Activated T-cell treated with anti-CD3 and anti-CD28 coated beads, Interleukin-2, amount 50 U/mL, for 4 hours (primary cell): ENCODE measurements around the gene TRIM45. TPM values are rescaled to one million over a fixed set of nuclear protein-coding genes. Genes with fewer than 3 reads are reported as not detected.

Experiments used
- ATAC-seq, 2 donors: fragments of 200-7000 bp; cut with Tn5 transposase; one replicate each; pipeline ENCODE4 v1.10.0; 2021
- DNase-seq: peaks from one replicate; pipeline ENCODE4 v3.0.0-alpha.2; 2020
- H3K27me3 Mint-ChIP-seq: one replicate; pipeline ENCODE4 v1.8.0; 2021; ENCODE audit warnings: low read depth, mixed read lengths
- H3K36me3 Mint-ChIP-seq: one replicate; pipeline ENCODE4 v1.8.0; 2022; ENCODE audit warnings: mixed read lengths; ENCODE audit not compliant: insufficient read depth
- H3K4me1 Mint-ChIP-seq: one replicate; pipeline ENCODE4 v1.8.0; 2021; ENCODE audit warnings: low read depth, mixed read lengths
- H3K4me3 Mint-ChIP-seq: one replicate; pipeline ENCODE4 v1.8.0; 2021; ENCODE audit warnings: mild to moderate bottlenecking, moderate library complexity, mixed read lengths
- H3K9me3 Mint-ChIP-seq: one replicate; pipeline ENCODE4 v1.8.0; 2021; ENCODE audit warnings: mixed read lengths
- total RNA-seq, 3 donors: library from RNA; stranded (reverse); gene quantifications; one replicate each; pipeline ENCODE4 v1.2.1, GENCODE V29; 2021

The TRIM45 gene
- total RNA-seq, 3 donors from 2014 or later, result 0.15 to 0.33 (median 0.21) TPM

GRCh38 chr1:117101334-117101733 is 20.2 kb downstream of the TRIM45 start:
- H3K4me3 Mint-ChIP-seq, result no peak overlapping the region
- no peak for ATAC-seq
- peaks cover 66% of the 10 kb centered on the region for H3K36me3 Mint-ChIP-seq
- no peaks in the 10 kb centered on the region for H3K9me3 Mint-ChIP-seq
- H3K4me1 Mint-ChIP-seq, result no peaks in the 10 kb centered on the region
- H3K27me3 Mint-ChIP-seq, result no peaks in the 10 kb centered on the region
- DNase-seq, result no peak

DNA sequence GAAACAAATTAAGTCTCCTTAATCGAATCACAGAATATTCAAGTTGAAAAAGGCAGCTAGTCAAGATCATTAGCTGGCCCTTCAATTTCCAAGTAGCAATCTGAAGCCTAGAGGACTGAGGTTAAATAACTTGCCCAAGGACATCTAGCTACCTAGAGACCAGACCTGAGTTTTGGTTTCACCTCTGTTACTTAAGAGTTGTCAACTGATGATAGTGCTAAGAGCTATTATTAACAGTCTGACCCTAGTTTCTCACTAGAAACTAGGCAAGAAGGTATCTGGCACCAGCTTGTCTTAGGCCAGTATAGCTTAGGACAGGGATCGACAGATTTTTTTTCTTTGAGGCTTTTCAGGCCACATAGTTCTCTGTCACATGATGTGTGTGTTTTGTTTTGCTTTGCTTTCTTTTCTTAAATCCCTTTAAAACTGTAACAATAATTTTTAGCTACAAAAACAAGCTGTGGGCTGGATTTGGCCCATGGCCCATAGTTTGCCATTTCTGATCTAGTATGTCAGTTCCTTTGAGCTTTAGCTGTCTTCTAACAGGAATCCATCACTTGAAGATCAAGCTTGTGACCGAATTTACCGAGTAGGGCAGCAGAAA is 23.2 kb downstream of the TRIM45 start:
- no peaks in the 10 kb centered on the region for H3K27me3 Mint-ChIP-seq
- H3K9me3 Mint-ChIP-seq, result no peaks in the 10 kb centered on the region
- H3K4me3 Mint-ChIP-seq, result no peak overlapping the region
- peaks cover 6% of the 10 kb centered on the region for H3K4me1 Mint-ChIP-seq
- no peak for ATAC-seq
- H3K36me3 Mint-ChIP-seq, result peaks cover 76% of the 10 kb centered on the region
- no peak for DNase-seq

- no peaks in the 10 kb centered on the region for H3K27me3 Mint-ChIP-seq
- peaks cover 13% of the 10 kb centered on the region for H3K4me1 Mint-ChIP-seq
- ATAC-seq (no peak), DNase-seq (no peak)
- H3K4me3 Mint-ChIP-seq, result no peak overlapping the region
- H3K36me3 Mint-ChIP-seq, result peaks cover 76% of the 10 kb centered on the region
- H3K9me3 Mint-ChIP-seq, result no peaks in the 10 kb centered on the region
These were observed 24.1 kb downstream of the TRIM45 start for GRCh38 chr1:117097443-117097842.

DNA sequence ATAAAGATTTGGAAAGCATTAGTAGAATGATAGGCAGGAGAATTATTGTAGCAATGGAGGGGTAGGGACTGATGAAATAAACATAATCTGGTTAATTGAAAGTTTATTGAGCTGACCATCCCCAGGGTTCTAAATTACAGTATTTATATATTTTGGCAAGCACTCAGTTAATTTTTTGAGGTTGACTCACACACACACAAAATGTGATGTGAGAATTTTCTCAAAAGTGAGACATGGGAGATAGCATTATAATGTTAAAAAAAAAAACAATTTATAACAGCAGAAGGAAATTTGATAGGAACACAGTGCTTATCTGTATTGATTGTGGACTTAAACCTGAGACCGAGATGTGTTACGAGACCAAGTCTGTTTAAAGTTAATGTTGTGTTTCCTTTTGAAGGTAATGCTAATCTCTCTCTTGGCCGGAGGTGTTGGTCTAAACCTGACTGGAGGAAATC is 24.6 kb downstream of the TRIM45 start:
- peaks cover 73% of the 10 kb centered on the region for H3K36me3 Mint-ChIP-seq
- H3K9me3 Mint-ChIP-seq, result no peaks in the 10 kb centered on the region
- no peak for DNase-seq
- no peak overlapping the region for H3K4me3 Mint-ChIP-seq
- no peaks in the 10 kb centered on the region for H3K27me3 Mint-ChIP-seq
- ATAC-seq, result no peak
- peaks cover 13% of the 10 kb centered on the region for H3K4me1 Mint-ChIP-seq

GRCh38 chr1:117094841-117095604 is 26.5 kb downstream of the TRIM45 start:
- Mint-ChIP-seq H3K4me3 (no peak overlapping the region), H3K36me3 (peaks cover 77% of the 10 kb centered on the region), H3K27me3 (no peaks in the 10 kb centered on the region), H3K9me3 (no peaks in the 10 kb centered on the region), H3K4me1 (peaks cover 13% of the 10 kb centered on the region)
- no peak for DNase-seq
- no peak for ATAC-seq

DNA sequence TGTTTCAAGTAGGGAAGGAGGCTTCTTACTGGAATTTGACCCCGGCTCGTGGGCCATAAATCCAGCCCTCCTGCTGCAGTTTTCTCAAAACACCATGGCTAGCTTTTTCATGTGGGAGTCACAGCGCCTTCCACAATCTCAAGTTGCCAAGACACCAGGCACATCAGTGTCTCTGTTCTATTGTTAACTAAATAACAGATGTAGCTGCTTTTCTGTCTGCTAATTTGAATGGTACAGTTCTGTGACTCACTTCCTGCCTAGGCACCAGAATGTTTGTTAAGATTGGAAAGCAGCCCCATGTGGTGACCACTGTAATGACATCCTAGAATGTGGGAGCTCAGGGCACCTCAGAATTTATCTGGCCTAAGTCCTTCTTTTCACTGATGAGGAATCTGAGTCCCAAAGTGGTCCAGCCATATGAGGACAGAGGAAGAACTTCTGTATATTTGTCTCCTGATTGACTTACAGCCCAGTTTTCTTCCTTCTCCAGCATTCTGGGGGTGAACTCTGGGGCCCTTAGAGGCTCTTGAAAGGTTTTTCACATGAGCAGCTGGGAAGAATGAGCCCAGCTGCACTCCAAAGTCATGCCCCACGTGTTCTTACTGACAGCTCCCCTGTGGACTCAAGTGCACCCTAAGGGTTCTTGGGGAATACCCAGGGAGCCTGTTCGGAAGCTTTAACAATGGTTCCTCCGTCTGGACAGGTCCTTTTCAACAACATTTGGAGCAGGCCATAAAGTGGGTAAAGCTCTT is 27.5 kb downstream of the TRIM45 start:
- H3K4me1 Mint-ChIP-seq, result peaks cover 13% of the 10 kb centered on the region
- ATAC-seq, result peak; percentile 84 to 87
- peak; percentile 14 for DNase-seq
- no peak overlapping the region for H3K4me3 Mint-ChIP-seq
- H3K27me3 Mint-ChIP-seq, result no peaks in the 10 kb centered on the region
- no peaks in the 10 kb centered on the region for H3K9me3 Mint-ChIP-seq
- H3K36me3 Mint-ChIP-seq, result peaks cover 72% of the 10 kb centered on the region

DNA sequence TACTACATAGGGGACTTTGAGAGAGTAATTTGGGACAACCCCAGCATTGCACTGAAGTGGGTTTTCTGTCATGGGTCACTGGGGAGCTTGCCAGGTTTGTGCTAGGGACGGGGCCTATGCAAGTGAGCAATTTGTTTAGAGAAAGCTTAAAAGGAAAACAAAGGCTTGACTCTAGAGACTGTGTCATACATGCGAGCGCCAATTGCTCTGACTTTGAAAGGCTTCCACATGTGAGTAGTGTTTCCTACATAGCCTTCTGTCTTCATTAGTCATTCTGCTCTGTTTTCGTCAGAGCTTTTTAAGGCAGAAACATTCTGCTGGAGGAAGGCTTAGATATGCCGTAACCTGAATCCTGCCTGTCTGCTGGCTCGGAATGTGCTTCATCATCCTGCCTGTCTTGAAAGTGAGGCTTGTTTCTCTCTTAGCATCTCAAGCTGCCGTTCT is 28.4 kb downstream of the TRIM45 start:
- Mint-ChIP-seq H3K36me3 (peaks cover 70% of the 10 kb centered on the region), H3K27me3 (no peaks in the 10 kb centered on the region), H3K9me3 (no peaks in the 10 kb centered on the region), H3K4me1 (peaks cover 13% of the 10 kb centered on the region), H3K4me3 (no peak overlapping the region)
- DNase-seq (no peak), ATAC-seq (peak; percentile 77 to 83)

DNA sequence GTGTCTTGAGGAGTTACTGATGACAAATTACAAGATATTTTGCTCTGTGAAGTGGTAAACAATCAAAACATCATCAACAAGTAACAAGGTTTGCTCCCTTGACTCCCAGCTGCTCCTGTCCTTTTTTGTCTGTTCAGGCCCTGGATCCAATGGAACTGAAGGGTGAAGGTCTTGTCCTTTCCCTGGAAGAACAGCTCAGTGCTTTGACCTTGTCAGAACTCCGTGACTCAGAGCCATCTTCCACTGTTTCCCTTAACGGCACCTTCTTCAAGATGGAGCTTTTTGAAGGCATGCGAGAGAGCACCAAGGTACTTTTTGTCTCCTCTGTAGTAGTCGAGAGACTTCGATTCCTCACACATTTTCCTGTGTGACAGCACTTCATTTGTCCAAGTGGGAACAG is 29.0 kb downstream of the TRIM45 start:
- Mint-ChIP-seq H3K4me3 (no peak overlapping the region), H3K4me1 (peaks cover 13% of the 10 kb centered on the region), H3K9me3 (no peaks in the 10 kb centered on the region), H3K36me3 (peaks cover 68% of the 10 kb centered on the region), H3K27me3 (no peaks in the 10 kb centered on the region)
- ATAC-seq (no peak), DNase-seq (no peak)

DNA sequence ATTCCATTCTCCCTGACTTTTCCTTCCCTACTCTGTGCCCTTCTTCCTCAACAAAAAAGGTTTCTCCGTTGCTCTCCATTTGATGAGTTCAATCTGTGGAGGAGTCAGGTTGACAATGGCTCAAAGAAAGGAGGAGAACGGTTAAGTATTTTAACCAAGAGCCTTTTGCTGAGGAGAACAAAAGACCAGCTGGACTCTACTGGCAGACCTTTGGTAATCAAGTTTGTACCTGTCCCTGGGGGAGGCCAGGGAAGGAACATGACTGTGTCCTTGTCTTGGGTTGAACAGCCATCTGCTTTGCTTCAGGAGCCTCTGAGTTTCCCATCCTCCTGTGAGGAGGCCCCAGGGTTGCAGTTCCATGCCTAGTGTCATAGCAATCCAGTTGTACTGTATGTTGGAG is 31.6 kb downstream of the TRIM45 start:
- H3K27me3 Mint-ChIP-seq, result no peaks in the 10 kb centered on the region
- DNase-seq (no peak), ATAC-seq (no peak)
- H3K4me1 Mint-ChIP-seq, result peaks cover 13% of the 10 kb centered on the region
- no peaks in the 10 kb centered on the region for H3K9me3 Mint-ChIP-seq
- no peak overlapping the region for H3K4me3 Mint-ChIP-seq
- H3K36me3 Mint-ChIP-seq, result peaks cover 57% of the 10 kb centered on the region

DNA sequence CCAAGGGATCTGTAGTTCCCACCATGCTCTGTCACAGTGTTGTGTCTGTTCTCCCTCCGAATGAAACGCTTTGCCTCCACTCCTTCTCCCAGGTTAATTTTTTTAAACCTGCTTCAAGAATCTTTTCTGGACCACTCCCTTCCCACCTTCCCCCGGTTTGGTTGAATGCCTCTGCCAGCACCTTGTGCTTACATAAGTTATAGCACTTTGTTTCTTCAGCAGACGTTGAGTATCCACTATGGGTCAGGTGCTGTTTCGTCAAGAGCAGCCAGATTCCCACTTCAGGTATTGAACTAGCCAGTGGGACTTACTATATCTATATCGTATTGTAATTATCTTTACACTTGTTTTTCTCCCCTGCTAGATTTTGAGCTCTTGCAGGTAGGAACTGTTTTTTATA is 33.9 kb downstream of the TRIM45 start:
- H3K4me1 Mint-ChIP-seq, result peaks cover 14% of the 10 kb centered on the region
- peaks cover 45% of the 10 kb centered on the region for H3K36me3 Mint-ChIP-seq
- DNase-seq (no peak), ATAC-seq (no peak)
- H3K4me3 Mint-ChIP-seq, result no peak overlapping the region
- no peaks in the 10 kb centered on the region for H3K27me3 Mint-ChIP-seq
- no peaks in the 10 kb centered on the region for H3K9me3 Mint-ChIP-seq

- Mint-ChIP-seq H3K4me1 (peaks cover 17% of the 10 kb centered on the region), H3K36me3 (peaks cover 41% of the 10 kb centered on the region), H3K9me3 (no peaks in the 10 kb centered on the region), H3K27me3 (no peaks in the 10 kb centered on the region), H3K4me3 (no peak overlapping the region)
- DNase-seq (no peak), ATAC-seq (no peak)
These were observed 37.3 kb downstream of the TRIM45 start for GRCh38 chr1:117084231-117084630.

GRCh38 chr1:117079737-117080136 is 41.8 kb downstream of the TRIM45 start:
- Mint-ChIP-seq H3K4me1 (peaks cover 38% of the 10 kb centered on the region), H3K36me3 (peaks cover 64% of the 10 kb centered on the region), H3K9me3 (no peaks in the 10 kb centered on the region), H3K27me3 (no peaks in the 10 kb centered on the region), H3K4me3 (no peak overlapping the region)
- ATAC-seq (no peak), DNase-seq (no peak)

DNA sequence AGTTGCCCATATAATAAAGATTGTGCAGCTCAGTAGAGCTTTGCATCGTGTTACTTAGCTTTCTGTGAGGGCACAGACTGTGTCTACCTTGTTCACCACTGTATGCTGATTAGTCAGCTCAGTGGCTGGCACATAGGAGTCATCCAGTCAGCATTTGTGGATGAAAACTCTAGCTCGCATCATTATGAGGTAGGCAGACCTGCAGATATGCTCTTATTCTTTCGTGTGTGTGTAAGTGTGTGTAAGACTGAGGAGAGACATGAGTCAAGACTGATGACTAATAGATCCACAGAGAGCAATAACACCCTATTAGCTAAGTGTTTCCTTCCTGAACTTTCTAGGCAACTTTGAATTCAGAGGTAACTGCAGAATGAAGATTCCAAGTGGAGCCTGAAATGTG is 44.3 kb downstream of the TRIM45 start:
- H3K36me3 Mint-ChIP-seq, result peaks cover 63% of the 10 kb centered on the region
- no peaks in the 10 kb centered on the region for H3K27me3 Mint-ChIP-seq
- ATAC-seq, result peak; percentile 99 to 100
- H3K4me3 Mint-ChIP-seq, result peak overlapping the region; percentile 46
- H3K4me1 Mint-ChIP-seq, result peaks cover 22% of the 10 kb centered on the region
- peak; percentile 20 for DNase-seq
- no peaks in the 10 kb centered on the region for H3K9me3 Mint-ChIP-seq

- Mint-ChIP-seq H3K36me3 (peaks cover 65% of the 10 kb centered on the region), H3K27me3 (no peaks in the 10 kb centered on the region), H3K4me3 (peak overlapping the region; percentile 33), H3K4me1 (peaks cover 21% of the 10 kb centered on the region), H3K9me3 (no peaks in the 10 kb centered on the region)
- no peak for DNase-seq
- ATAC-seq, result peak in 1 of 2 donors; percentile 8
These were observed 44.9 kb downstream of the TRIM45 start for GRCh38 chr1:117076648-117077047.
